Choroid plexus epithelial cell (primary cell): ENCODE results near the gene ACAD11.

Experiments used
- DNase-seq: peaks from one replicate; pipeline ENCODE4 v3.0.0-alpha.2; 2010; ENCODE audit warnings: low read depth
- H3K4me3 ChIP-seq: 2 replicates; pipeline ENCODE4 v1.5.1; 2011; ENCODE audit warnings: low read depth, mild to moderate bottlenecking, control low read depth, low read length, moderate library complexity
- TF ChIP-seq, protein P1 (sequence below): conservative IDR thresholded peaks from 2 replicates; pipeline ENCODE4 v1.5.1; 2011; ENCODE audit warnings: low read depth, mild to moderate bottlenecking, control low read depth, inconsistent platforms, low read length, moderate library complexity

The ACAD11 gene

DNA sequence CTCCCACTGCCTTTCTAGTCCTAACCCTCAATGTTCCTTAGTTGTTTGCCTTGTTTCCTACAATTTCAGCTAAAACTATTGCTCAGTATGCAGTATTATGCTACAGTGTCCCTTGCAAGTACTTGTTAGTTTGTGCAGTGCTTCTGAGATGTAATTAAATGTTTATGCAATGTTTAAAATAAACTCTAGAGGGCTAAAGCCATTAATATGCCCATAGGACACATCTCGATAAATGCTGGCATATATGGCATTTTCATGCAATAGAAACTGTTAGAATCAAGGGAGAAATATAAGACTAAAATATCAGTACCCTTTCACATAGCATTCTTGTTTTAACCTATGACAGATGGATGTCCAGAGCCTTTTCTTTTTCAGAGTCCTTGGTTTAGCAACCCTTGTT, 122.3 kb downstream of the ACAD11 start:
- TF ChIP-seq, protein P1, sequence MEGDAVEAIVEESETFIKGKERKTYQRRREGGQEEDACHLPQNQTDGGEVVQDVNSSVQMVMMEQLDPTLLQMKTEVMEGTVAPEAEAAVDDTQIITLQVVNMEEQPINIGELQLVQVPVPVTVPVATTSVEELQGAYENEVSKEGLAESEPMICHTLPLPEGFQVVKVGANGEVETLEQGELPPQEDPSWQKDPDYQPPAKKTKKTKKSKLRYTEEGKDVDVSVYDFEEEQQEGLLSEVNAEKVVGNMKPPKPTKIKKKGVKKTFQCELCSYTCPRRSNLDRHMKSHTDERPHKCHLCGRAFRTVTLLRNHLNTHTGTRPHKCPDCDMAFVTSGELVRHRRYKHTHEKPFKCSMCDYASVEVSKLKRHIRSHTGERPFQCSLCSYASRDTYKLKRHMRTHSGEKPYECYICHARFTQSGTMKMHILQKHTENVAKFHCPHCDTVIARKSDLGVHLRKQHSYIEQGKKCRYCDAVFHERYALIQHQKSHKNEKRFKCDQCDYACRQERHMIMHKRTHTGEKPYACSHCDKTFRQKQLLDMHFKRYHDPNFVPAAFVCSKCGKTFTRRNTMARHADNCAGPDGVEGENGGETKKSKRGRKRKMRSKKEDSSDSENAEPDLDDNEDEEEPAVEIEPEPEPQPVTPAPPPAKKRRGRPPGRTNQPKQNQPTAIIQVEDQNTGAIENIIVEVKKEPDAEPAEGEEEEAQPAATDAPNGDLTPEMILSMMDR: no peak
- no peak for DNase-seq

DNA sequence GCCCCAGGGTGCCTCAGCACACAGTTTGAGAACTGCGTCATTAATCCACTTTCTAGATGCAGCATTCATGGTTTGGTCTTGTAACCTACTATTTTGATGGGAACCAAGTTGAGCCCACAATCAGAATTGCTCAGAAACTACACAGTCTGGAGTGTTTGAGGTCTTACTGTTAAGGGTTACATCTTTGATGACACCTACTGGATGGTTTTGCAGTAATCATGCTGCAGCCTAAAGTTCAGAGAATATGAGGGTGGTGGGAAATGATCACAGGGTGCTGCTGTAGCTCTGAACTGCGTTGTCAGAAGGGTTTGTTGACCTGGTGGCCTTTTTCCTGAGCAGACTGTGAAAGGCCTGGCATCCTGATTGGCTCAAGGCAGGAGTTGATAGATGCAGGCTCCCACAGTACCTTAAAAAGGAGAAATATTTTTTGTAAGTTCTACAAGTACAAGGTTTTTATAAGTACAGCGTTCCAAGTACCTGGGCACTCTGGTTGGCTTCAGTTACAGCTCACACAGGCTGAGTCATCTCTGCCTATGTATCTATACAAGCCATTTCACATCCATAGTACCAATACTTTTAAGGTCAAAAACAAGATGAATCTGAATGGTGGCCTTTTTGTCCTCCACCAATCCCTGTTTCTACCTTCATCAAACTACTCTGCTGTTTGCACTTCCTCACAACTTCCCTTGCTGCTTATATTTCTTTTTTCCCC, 123.0 kb downstream of the ACAD11 start:
- TF ChIP-seq, protein P1: no peak
- DNase-seq: peak; percentile 47
- H3K4me3 ChIP-seq: no peak overlapping the region

More for the DNA sequence above, 122.3 kb downstream of the ACAD11 start:
- no peak overlapping the region for H3K4me3 ChIP-seq

DNA sequence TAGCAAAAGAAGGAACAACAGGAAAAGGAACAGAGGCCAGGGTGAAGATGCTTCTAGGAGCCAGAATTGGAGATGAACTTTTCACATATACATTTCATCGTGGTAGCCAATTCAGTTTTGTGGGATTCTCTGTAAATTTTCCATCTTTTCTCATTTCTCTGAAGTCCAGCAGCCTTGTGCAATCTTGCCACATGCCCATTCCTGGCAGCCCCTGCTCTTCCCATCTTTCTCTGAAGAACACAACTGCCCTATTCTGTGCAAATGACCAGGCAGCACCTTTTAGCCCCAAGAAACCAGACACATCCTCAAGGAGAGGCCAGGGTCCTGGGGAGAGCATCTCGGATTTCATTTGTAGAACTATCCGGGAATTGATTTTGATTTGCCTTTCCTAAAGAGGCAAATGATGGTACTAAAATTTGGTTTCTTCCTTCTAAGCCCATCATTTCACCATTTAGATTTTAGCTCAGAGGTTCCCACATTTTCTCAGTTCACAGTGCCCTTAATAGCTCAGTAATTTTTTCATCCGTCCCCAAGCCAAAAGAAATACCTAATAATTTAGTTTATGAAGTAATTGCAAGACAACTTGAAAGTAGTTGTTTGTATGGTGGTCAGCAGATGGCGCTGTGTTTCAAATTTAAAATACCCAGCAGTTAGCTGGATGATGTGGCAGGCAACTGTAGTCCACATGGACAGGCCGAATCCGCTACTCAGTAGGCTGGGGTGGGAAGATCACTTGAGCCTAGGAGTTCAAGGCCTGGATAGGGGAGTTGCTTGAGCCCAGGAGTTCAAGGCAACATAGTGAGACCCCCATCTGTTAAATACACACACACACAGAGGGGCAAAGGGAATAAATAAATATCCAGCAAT, 123.8 kb downstream of the ACAD11 start:
- peak; percentile 95 for DNase-seq
- H3K4me3 ChIP-seq: no peak overlapping the region

DNA sequence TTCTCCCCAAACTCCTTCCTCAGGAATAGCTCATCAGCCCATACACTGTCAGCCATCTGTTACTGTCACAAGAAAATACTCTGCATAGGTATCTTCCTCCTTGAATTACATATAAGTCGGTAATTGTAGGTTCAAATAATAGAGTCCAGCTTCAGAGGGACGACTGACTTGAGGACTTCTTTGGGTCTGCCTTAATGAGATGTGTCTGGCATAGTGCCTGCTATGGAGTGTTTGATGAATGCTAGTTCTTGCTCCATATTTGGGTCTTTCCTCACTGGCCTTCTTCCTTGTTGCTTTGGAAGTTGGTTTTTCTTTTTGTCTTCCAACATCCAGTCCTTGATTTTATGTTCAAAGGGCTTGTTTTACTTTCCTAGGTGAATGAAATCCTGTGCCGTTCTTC, 129.0 kb downstream of the ACAD11 start:
- TF ChIP-seq, protein P1: no peak
- DNase-seq: no peak
- no peak overlapping the region for H3K4me3 ChIP-seq

More for the DNA sequence above, 123.8 kb downstream of the ACAD11 start:
- TF ChIP-seq, protein P1: peak; percentile 65

DNA sequence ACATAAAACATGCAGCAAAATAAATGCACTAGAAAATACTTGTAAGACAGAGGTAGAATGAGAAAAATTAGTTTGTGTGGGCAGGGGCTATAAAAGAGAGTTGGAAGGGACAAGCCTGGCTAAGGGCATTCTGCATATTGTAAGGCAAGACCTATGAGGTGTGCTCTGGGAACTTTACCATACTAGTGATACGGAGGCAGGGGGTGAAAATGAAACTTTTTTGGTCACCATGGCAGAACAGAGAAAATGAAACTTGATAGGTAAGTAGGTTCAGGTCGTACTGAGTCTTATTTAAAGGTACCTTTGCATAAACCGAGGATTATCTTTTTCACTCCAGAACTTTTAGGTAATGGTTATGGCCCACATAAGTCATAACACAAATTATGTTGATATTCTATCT, 137.3 kb downstream of the ACAD11 start:
- no peak overlapping the region for H3K4me3 ChIP-seq
- TF ChIP-seq, protein P1: no peak
- DNase-seq: no peak

DNA sequence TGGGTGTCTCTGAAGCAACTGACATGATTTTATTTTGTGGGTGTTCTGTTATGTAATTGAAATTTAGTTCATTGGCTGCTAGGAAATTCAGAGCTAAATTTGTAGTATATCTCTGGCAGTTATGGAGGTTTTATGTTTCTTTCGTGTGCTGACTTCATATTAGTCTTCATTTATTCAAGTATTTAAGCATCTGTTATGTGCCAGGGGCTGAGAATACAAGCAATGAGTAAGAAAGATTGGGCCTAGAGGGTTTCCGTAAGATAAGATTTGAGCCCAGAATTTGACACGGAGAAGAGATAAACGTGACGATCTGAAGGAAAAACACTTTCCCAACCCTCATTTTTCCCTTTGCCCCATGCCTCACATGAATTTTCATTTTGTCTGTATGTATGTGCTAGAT, 137.7 kb downstream of the ACAD11 start:
- no peak for DNase-seq
- TF ChIP-seq, protein P1: no peak
- no peak overlapping the region for H3K4me3 ChIP-seq
